NCI-H226 (cell line): ENCODE measurements around the gene PRIMA1.

Source experiments
- DNase-seq: peaks from one replicate; pipeline ENCODE4 v3.0.0-alpha.2; 2015

PRIMA1 gene

GRCh38 chr14:93752980-93753561, 35.2 kb downstream of the PRIMA1 start:
- DNase-seq = no peak

GRCh38 chr14:93751946-93752655, 36.2 kb downstream of the PRIMA1 start:
- DNase-seq = no peak

- DNase-seq = no peak
Observed at GRCh38 chr14:93749076-93749420, 39.2 kb downstream of the PRIMA1 start.

GRCh38 chr14:93748208-93749075, 39.8 kb downstream of the PRIMA1 start:
- no peak for DNase-seq

- DNase-seq = no peak
Observed at GRCh38 chr14:93747560-93747959, 40.7 kb downstream of the PRIMA1 start.

- no peak for DNase-seq
Observed at GRCh38 chr14:93747102-93747501, 41.2 kb downstream of the PRIMA1 start.

- DNase-seq = no peak
Observed at GRCh38 chr14:93745603-93746273, 42.5 kb downstream of the PRIMA1 start.

GRCh38 chr14:93744876-93745275, 43.4 kb downstream of the PRIMA1 start:
- DNase-seq = no peak

GRCh38 chr14:93744176-93744575, 44.1 kb downstream of the PRIMA1 start:
- DNase-seq = no peak

GRCh38 chr14:93743270-93744060, 44.8 kb downstream of the PRIMA1 start:
- no peak for DNase-seq

- DNase-seq = no peak
Observed at GRCh38 chr14:93742761-93743160, 45.5 kb downstream of the PRIMA1 start.

GRCh38 chr14:93741556-93742230, 46.6 kb downstream of the PRIMA1 start:
- no peak for DNase-seq

- no peak for DNase-seq
Observed at GRCh38 chr14:93737634-93738033, 50.7 kb downstream of the PRIMA1 start.

- no peak for DNase-seq
Observed at GRCh38 chr14:93736378-93737014, 51.8 kb downstream of the PRIMA1 start.

GRCh38 chr14:93735206-93735605, 53.1 kb downstream of the PRIMA1 start:
- DNase-seq = no peak

GRCh38 chr14:93734086-93734822, 54.0 kb downstream of the PRIMA1 start:
- DNase-seq = no peak

- DNase-seq = no peak
Observed at GRCh38 chr14:93733631-93734030, 54.7 kb downstream of the PRIMA1 start.

- no peak for DNase-seq
Observed at GRCh38 chr14:93733231-93733630, 55.1 kb downstream of the PRIMA1 start.

GRCh38 chr14:93732524-93732923, 55.8 kb downstream of the PRIMA1 start:
- no peak for DNase-seq

- DNase-seq = no peak
Observed at GRCh38 chr14:93731753-93732152, 56.5 kb downstream of the PRIMA1 start.

GRCh38 chr14:93729993-93730392, 58.3 kb downstream of the PRIMA1 start:
- no peak for DNase-seq
